ENCODE measurements around the gene SLC12A3. TPM values are rescaled to one million over a fixed set of nuclear protein-coding genes. Genes with fewer than 3 reads are reported as not detected.

Gene SLC12A3
- total and polyA plus RNA-seq, 12 donors, result 0.03 to 0.06 TPM; not detected in 10

DNA sequence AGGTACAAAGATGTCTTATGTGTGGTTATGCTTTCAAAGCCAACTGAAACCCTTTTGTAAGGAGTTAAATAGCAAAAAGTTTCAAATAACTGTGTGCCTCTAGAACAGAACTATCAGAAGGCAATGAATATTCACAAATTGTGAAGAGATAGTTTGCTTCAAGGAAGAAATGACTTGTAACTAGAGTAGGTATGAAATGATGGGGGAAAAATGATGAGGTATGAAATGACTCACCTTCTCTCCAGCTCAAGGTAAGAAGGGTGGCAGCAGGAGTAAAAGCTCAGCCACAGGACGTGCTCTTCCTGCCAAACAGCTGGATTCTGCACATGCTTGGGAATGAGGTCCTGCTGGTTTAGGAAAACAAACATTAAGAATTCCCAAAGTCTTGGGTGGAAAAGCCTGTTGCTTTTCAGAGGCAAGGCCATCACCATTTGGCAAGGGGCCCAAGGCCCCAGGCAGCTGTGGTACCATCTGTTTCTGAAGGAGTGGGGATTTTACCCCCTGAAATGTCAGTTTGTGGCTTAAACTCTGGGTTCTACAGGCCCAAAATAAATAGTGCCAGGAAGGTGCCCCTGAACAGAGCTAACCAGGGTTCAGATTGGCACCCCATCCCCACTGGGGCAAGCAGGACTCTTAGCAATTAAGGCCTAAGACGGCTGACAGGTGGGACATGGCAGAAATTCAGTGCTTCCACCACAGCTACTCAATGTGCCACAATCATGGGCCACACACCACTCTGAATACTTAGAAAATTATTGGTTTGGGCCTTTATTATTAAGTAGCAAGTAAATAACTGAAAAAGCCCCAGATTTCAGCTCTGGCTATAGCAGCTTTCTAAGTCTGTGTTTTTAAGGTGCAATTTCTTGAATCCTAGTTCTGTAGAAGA lies 80.2 kb downstream of the SLC12A3 start:
- peak overlapping the region in 2 of 5 donors; percentile 20 to 42 for H3K27ac ChIP-seq
- peaks cover 5 to 11% of the 10 kb centered on the region in 2 donors for H3K4me1 ChIP-seq (replicated peaks in 1 of 2)
- 46 to 58% (median 53%) methylated on average over 2 of the region's 2 CpGs for WGBS, 4 donors
- no peaks in the 10 kb centered on the region for H3K9me3 ChIP-seq (replicated peaks in 1 of 3)
- TF ChIP-seq, protein P1, sequence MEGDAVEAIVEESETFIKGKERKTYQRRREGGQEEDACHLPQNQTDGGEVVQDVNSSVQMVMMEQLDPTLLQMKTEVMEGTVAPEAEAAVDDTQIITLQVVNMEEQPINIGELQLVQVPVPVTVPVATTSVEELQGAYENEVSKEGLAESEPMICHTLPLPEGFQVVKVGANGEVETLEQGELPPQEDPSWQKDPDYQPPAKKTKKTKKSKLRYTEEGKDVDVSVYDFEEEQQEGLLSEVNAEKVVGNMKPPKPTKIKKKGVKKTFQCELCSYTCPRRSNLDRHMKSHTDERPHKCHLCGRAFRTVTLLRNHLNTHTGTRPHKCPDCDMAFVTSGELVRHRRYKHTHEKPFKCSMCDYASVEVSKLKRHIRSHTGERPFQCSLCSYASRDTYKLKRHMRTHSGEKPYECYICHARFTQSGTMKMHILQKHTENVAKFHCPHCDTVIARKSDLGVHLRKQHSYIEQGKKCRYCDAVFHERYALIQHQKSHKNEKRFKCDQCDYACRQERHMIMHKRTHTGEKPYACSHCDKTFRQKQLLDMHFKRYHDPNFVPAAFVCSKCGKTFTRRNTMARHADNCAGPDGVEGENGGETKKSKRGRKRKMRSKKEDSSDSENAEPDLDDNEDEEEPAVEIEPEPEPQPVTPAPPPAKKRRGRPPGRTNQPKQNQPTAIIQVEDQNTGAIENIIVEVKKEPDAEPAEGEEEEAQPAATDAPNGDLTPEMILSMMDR (IDR thresholded peaks at IDR 0.05), result no peak
- TF ChIP-seq POLR2A (IDR thresholded peaks at IDR 0.05), result no peak
- intact Hi-C loops (cut with DNase I), result no loop called here
- no peaks in the 10 kb centered on the region for H3K27me3 ChIP-seq
- H3K36me3 ChIP-seq (replicated peaks in 1 of 2), result peaks cover 0 to 68% of the 10 kb centered on the region in 2 donors
- H3K4me3 ChIP-seq, result no peak overlapping the region
- DNase-seq, result peak in 1 of 7 donors; percentile 29

DNA sequence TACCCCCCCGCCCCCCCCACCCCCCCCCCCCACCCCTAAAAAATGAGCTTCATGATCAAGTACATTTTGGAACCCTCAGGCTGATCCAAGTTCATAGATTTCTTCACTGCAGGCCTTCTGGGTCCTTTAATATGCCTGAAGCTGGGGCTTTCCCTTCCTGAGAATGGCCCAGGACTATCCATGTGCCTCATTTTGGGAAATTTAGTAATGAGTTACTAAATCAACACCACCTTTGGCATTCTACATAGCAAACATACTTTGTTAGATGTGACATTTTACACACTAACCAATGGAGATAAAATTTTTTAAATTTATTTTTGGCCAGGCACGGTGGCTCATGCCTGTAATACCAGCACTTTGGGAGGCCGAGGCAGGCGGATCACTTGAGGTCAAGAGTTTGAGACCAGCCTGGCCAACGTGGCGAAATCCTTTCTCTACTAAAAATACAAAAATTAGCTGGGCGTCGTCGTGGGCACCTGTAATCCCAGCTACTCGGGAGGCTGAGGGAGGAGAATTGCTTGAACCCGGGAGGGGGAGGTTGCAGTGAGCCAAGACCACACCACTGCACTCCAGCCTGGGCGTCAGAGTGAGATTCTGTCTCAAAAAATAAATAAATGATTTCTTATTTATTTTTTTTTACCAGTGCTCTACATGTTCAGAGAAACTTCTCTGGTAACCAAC lies 81.0 kb downstream of the SLC12A3 start:
- H3K36me3 ChIP-seq (replicated peaks in 1 of 2), result peaks cover 0 to 60% of the 10 kb centered on the region in 2 donors
- peaks cover 5 to 11% of the 10 kb centered on the region in 2 donors for H3K4me1 ChIP-seq (replicated peaks in 1 of 2)
- no peak overlapping the region for H3K27ac ChIP-seq
- no peak for DNase-seq
- 73 to 78% (median 75%) methylated on average over 12 of the region's 12 CpGs for WGBS, 4 donors
- no peaks in the 10 kb centered on the region for H3K9me3 ChIP-seq (replicated peaks in 1 of 3)
- H3K4me3 ChIP-seq, result no peak overlapping the region
- intact Hi-C loops (cut with DNase I), result no loop called here
- TF ChIP-seq, protein P1 (IDR thresholded peaks at IDR 0.05), result no peak
- TF ChIP-seq POLR2A (IDR thresholded peaks at IDR 0.05), result no peak
- no peaks in the 10 kb centered on the region for H3K27me3 ChIP-seq

- Histone ChIP-seq H3K4me3 (no peak overlapping the region), H3K4me1 (replicated peaks in 1 of 2) (peaks cover 5 to 11% of the 10 kb centered on the region in 2 donors), H3K9me3 (replicated peaks in 1 of 3) (no peaks in the 10 kb centered on the region), H3K27ac (no peak overlapping the region), H3K27me3 (no peaks in the 10 kb centered on the region), H3K36me3 (replicated peaks in 1 of 2) (peaks cover 0 to 50% of the 10 kb centered on the region in 2 donors)
- WGBS, 4 donors, result 70 to 80% (median 78%) methylated on average over 10 of the region's 10 CpGs
- intact Hi-C loops (cut with DNase I), result no loop called here
- DNase-seq, result no peak
- no peak for TF ChIP-seq POLR2A (IDR thresholded peaks at IDR 0.05)
- TF ChIP-seq, protein P1 (IDR thresholded peaks at IDR 0.05), result no peak
Measured at GRCh38 chr16:56946767-56947603, 82.0 kb downstream of the SLC12A3 start.

DNA sequence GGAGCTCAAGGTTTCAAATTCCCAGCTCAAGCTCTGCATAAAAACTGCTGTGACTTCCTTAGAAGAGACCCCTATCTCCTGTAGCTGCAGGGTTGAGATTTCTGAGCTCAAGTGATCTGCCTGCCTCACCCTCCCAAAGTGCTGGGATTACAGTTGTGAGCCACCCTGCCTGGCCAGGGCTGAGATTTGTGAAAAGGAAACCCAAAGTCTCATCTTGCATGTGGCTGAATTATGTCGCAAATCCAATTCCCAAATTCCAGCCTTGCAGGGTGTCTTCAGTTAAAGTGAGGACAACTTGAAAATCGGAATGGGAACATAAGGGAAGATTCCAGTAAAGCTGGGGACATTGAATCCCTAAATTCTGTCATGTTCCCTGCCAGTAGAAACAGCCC lies 82.6 kb downstream of the SLC12A3 start:
- Histone ChIP-seq H3K4me1 (replicated peaks in 1 of 2) (peaks cover 5 to 11% of the 10 kb centered on the region in 2 donors), H3K4me3 (no peak overlapping the region), H3K36me3 (replicated peaks in 1 of 2) (peaks cover 0 to 44% of the 10 kb centered on the region in 2 donors), H3K27ac (no peak overlapping the region), H3K9me3 (replicated peaks in 1 of 3) (no peaks in the 10 kb centered on the region), H3K27me3 (no peaks in the 10 kb centered on the region)
- 81 to 94% (median 88%) methylated on average over 2 of the region's 2 CpGs for WGBS, 4 donors
- intact Hi-C loops (cut with DNase I), result no loop called here
- no peak for DNase-seq
- TF ChIP-seq, protein P1 (IDR thresholded peaks at IDR 0.05), result no peak
- no peak for TF ChIP-seq POLR2A (IDR thresholded peaks at IDR 0.05)

Data from adrenal gland (tissue), 12 donors.